Measurements from ENCODE around the gene GPSM3.

GRCh38 chr6:32168350-32168749 is 24.1 kb downstream of the GPSM3 start:
- TF ChIP-seq TEAD4 (IDR thresholded peaks at IDR 0.05) (no peak), CEBPB (IDR thresholded peaks at IDR 0.05) (no peak), RAD21 (IDR thresholded peaks at IDR 0.05; ENCODE audit: low read depth) (no peak), YY1 (IDR thresholded peaks at IDR 0.05; ENCODE audit: low read depth) (no peak), EP300 (IDR thresholded peaks at IDR 0.05; ENCODE audit: borderline replicate concordance) (no peak), MAX (IDR thresholded peaks at IDR 0.05) (no peak), REST (IDR thresholded peaks at IDR 0.05; ENCODE audit: low read depth) (no peak), FOXM1 (IDR thresholded peaks at IDR 0.05; ENCODE audit: borderline replicate concordance, low read depth) (no peak), EGR1 (IDR thresholded peaks at IDR 0.05) (no peak), CREB1 (IDR thresholded peaks at IDR 0.05; ENCODE audit: low read depth) (no peak), NFIC (IDR thresholded peaks at IDR 0.05) (no peak), TCF12 (IDR thresholded peaks at IDR 0.05; ENCODE audit: low read depth) (no peak), ZBTB7A (IDR thresholded peaks at IDR 0.05; ENCODE audit: low read depth) (no peak), TAF1 (IDR thresholded peaks at IDR 0.05; ENCODE audit: low read depth) (no peak)

Data from Ishikawa (cell line).